Measurements from ENCODE around the gene WDTC1.

DNA sequence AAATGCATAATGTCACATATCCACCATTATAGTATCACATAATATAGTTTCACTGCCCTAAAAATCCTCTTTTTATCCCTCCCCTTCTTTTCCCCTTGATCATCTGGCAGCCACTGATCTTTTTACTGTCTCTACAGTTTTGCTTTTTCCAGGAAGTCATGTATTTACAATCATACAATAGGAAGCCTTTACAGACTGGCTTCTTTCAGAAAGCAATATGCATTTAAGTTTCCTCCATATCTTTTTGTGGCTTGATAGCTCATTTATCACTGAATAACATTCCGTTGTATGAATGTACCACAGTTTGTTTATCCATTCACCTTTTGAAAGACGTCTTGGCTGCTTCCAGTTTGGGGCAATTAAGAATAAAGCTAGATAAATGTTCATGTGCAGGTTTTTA is 14.3 kb upstream of the WDTC1 start:
- TF ChIP-seq, protein P1, sequence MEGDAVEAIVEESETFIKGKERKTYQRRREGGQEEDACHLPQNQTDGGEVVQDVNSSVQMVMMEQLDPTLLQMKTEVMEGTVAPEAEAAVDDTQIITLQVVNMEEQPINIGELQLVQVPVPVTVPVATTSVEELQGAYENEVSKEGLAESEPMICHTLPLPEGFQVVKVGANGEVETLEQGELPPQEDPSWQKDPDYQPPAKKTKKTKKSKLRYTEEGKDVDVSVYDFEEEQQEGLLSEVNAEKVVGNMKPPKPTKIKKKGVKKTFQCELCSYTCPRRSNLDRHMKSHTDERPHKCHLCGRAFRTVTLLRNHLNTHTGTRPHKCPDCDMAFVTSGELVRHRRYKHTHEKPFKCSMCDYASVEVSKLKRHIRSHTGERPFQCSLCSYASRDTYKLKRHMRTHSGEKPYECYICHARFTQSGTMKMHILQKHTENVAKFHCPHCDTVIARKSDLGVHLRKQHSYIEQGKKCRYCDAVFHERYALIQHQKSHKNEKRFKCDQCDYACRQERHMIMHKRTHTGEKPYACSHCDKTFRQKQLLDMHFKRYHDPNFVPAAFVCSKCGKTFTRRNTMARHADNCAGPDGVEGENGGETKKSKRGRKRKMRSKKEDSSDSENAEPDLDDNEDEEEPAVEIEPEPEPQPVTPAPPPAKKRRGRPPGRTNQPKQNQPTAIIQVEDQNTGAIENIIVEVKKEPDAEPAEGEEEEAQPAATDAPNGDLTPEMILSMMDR (IDR thresholded peaks at IDR 0.05) = no peak
- no peak for TF ChIP-seq POLR2A (IDR thresholded peaks at IDR 0.05)
